GM19193 (cell line): ENCODE data around the gene FBXL16.

Experiments
- POLR2A ChIP-seq: IDR thresholded peaks from 4 replicates; pipeline ENCODE4 v1.6.1; 2011; ENCODE audit not compliant: insufficient read depth, insufficient read length; ENCODE audit errors: extremely low read depth

Gene FBXL16

GRCh38 chr16:739560-740458, 34.2 kb upstream of the FBXL16 start:
- TF ChIP-seq POLR2A, result no peak

- TF ChIP-seq POLR2A, result no peak
Observed at GRCh38 chr16:736936-737481, 31.4 kb upstream of the FBXL16 start.

GRCh38 chr16:735982-736453, 30.4 kb upstream of the FBXL16 start:
- TF ChIP-seq POLR2A, result no peak

- TF ChIP-seq POLR2A, result no peak
Observed at GRCh38 chr16:734981-735881, 29.6 kb upstream of the FBXL16 start.

GRCh38 chr16:734208-734980, 28.8 kb upstream of the FBXL16 start:
- TF ChIP-seq POLR2A, result no peak

GRCh38 chr16:733382-734207, 28.0 kb upstream of the FBXL16 start:
- TF ChIP-seq POLR2A, result no peak

- no peak for TF ChIP-seq POLR2A
Observed at GRCh38 chr16:732936-733335, 27.3 kb upstream of the FBXL16 start.

- no peak for TF ChIP-seq POLR2A
Observed at GRCh38 chr16:732332-732731, 26.7 kb upstream of the FBXL16 start.

- TF ChIP-seq POLR2A, result no peak
Observed at GRCh38 chr16:730666-731509, 25.3 kb upstream of the FBXL16 start.

GRCh38 chr16:729768-730665, 24.4 kb upstream of the FBXL16 start:
- TF ChIP-seq POLR2A, result no peak

- no peak for TF ChIP-seq POLR2A
Observed at GRCh38 chr16:728890-729744, 23.5 kb upstream of the FBXL16 start.
